H1 (cell line): ENCODE results near the gene CLDN4.

Experiments
- ATF2 ChIP-seq: IDR thresholded peaks from 2 replicates; pipeline ENCODE4 v1.6.1; 2012; ENCODE audit warnings: low read length, inconsistent platforms
- CTCF ChIP-seq, 3 experiments: IDR thresholded peaks; 1 replicate in 2 of 3; 2 replicates in 1 of 3; pipeline versions ENCODE4 v1.5.1 to v1.6.1; 2011; ENCODE audit warnings: low read length in 3 of 3, mild to moderate bottlenecking in 3 of 3, inconsistent platforms in 2 of 3, low read depth in 1 of 3, moderate library complexity in 1 of 3; ENCODE audit not compliant: insufficient read depth in 1 of 3; ENCODE audit errors: control extremely low read depth in 1 of 3
- JUND ChIP-seq: IDR thresholded peaks from 2 replicates; pipeline ENCODE4 v1.6.1; 2011; ENCODE audit warnings: mild to moderate bottlenecking, improper control_type of control experiment, low read length
- KDM1A ChIP-seq: fragments of 200-600, 300-600 bp; sonication (generic); IDR thresholded peaks from 2 replicates; pipeline ENCODE4 v1.7.1; 2016; ENCODE audit warnings: mild to moderate bottlenecking, low read length, borderline replicate concordance
- POLR2A ChIP-seq, 2 experiments: IDR thresholded peaks; 1 replicate in 1 of 2; 2 replicates in 1 of 2; pipeline ENCODE4 v1.6.1; 2011; ENCODE audit warnings: low read depth in 2 of 2, low read length in 2 of 2, mild to moderate bottlenecking in 2 of 2; ENCODE audit errors: control extremely low read depth in 1 of 2
- SAP30 ChIP-seq: fragments of 300-600 bp; sonication (generic); IDR thresholded peaks from 2 replicates; pipeline ENCODE4 v1.7.1; 2012; ENCODE audit warnings: low read length, moderate library complexity, mild to moderate bottlenecking, inconsistent platforms; ENCODE audit not compliant: insufficient read depth, insufficient replicate concordance
- TF ChIP-seq, protein P1 (sequence below): IDR thresholded peaks from 2 replicates; pipeline ENCODE4 v1.6.1; 2011; ENCODE audit warnings: low read length, improper control_type of control experiment

DNA sequence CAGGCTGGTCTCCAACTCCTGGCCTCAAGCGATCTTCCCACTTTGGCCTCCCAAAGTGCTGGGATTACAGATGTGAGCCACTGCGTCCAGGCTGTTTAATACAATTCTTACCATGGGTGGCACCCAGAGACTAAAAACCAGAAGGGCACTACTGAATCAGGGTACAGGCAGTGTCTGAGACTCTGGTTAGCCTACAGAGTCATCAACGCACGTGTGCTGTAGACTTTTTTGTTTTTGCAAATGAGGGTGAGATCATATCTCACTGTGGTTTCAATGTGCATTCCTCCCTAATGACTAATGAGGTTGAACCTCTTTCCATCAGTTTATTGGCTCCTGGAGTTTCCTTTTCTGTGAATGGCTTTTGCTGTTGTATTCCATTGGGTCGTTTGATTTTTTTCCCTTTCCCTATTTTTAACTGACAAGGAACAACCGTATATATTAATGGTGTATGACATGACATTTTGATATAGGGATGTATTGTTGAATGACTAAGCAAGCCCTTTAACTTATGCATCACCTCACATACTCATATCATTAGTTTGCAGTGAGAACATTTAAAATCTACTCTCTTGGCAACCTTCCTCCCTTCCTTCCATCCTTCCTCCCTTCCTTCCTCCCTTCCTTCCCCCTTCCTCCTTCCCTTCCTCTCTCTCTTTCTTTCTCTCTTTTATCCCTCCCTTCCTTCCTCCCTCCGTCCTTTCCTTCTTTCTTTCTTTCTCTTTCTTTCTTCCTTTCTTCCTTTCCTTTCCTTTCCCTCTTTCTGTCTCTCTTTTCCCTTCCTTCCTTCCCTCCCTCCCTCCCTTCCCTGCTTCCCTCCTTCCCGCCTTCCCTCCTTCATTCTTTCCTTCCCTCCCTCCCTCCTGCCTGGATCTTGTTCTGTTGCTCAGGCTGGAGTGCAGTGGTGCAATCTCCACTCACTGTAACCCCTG is 20.9 kb downstream of the CLDN4 start:
- no peak for TF ChIP-seq CTCF (IDR thresholded peaks at IDR 0.05; ENCODE audit: control extremely low read depth in 1 of 3, insufficient read depth in 1 of 3, low read depth in 1 of 3, low read length in 3 of 3)
- no peak for TF ChIP-seq POLR2A (IDR thresholded peaks at IDR 0.05; ENCODE audit: control extremely low read depth in 1 of 2, low read depth in 2 of 2, low read length in 2 of 2)
- no peak for TF ChIP-seq ATF2
- no peak for TF ChIP-seq JUND
- no peak for TF ChIP-seq KDM1A
- TF ChIP-seq, protein P1, sequence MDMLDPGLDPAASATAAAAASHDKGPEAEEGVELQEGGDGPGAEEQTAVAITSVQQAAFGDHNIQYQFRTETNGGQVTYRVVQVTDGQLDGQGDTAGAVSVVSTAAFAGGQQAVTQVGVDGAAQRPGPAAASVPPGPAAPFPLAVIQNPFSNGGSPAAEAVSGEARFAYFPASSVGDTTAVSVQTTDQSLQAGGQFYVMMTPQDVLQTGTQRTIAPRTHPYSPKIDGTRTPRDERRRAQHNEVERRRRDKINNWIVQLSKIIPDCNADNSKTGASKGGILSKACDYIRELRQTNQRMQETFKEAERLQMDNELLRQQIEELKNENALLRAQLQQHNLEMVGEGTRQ, result no peak
- no peak for TF ChIP-seq SAP30
